ENCODE results near the gene ALKBH4. TPM values are rescaled to one million over a fixed set of nuclear protein-coding genes. Genes with fewer than 3 reads are reported as not detected.
A peak's percentile ranks its signal among the peaks of the same experiment; 100 is the strongest.

The ALKBH4 gene
- polyA plus RNA-seq, 1 donor (not counting 4 experiments of a cell fraction or from before 2014, with no cell fraction given), result 3.1 TPM

DNA sequence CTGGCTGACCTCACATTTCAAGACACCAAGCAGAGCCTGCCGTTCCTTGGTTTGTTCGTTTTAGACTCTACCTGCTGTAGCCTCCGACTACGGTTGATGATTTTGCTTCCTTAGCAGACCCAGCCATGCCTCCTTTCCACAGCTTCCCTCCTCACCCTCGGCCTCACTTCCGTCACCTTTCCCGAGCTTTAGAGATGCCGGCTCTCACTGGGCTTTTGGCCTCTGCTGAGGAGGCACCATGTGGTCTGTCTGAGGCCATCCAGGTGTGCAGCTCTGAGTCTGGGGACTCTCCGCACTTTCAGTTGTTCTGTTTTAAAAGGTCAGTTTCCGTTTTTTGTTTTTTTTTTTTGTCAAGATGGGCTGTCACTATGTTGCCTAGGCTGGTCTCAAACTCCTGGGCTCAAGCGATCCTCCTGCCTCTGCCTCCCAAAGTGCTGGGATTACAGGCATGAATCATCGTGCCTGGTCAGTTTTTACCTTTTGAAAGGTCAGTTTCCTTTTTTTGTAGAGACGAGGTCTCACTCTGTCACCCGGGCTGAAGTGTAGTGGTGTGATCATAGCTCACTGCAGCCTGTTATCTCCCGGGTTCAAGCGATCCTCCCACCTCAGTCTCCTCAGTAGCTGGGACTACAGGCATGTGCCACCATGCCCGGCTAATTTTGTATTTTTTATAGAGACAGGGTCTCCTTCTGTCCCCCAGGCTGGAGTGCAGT is 19.5 kb downstream of the ALKBH4 start:
- Histone ChIP-seq H3K9me1 (ENCODE audit: control insufficient read depth, extremely low read depth, insufficient read depth, low read length) (no peaks in the 10 kb centered on the region), H4K20me1 (ENCODE audit: control insufficient read depth, extremely low read depth, insufficient read depth, low read length) (no peaks in the 10 kb centered on the region), H3K4me3 (ENCODE audit: control insufficient read depth in 2 of 3, extremely low read depth in 1 of 3, insufficient read depth in 2 of 3, low read depth in 1 of 3, low read length in 3 of 3) (no peak overlapping the region), H3K4me2 (ENCODE audit: control insufficient read depth, extremely low read depth, insufficient read depth, low read depth, low read length) (no peak overlapping the region), H3K36me3 (ENCODE audit: control insufficient read depth in 2 of 2, extremely low read depth in 1 of 2, insufficient read depth in 2 of 2, low read length in 2 of 2) (no peaks in the 10 kb centered on the region), H3K9me3 (ENCODE audit: control insufficient read depth, low read depth, low read length) (no peaks in the 10 kb centered on the region), H3K9ac (ENCODE audit: control insufficient read depth, extremely low read depth, insufficient read depth, low read length) (no peak overlapping the region), H3K27me3 (ENCODE audit: control insufficient read depth, extremely low read depth, insufficient read depth, low read length) (no peaks in the 10 kb centered on the region), H3K79me2 (ENCODE audit: control insufficient read depth, insufficient read depth, low read length) (no peaks in the 10 kb centered on the region), H3K4me1 (ENCODE audit: control insufficient read depth, extremely low read depth, insufficient read depth, low read length) (peaks cover 4% of the 10 kb centered on the region), H2AFZ (ENCODE audit: control insufficient read depth, low read length) (no peak overlapping the region), H3K27ac (ENCODE audit: control insufficient read depth, insufficient read depth, low read length) (no peak overlapping the region)
- FAIRE-seq, result no peak
- dilution Hi-C loops (cut with MboI; ENCODE audit: extremely low pct_ligation_motif_present, low sequenced_read_pairs), result no loop called here
- no peak for DNase-seq (ENCODE audit: low read depth, low spot score)
- TF ChIP-seq EZH2 (IDR thresholded peaks at IDR 0.05; ENCODE audit: low read length), result no peak
- TF ChIP-seq, protein P1, sequence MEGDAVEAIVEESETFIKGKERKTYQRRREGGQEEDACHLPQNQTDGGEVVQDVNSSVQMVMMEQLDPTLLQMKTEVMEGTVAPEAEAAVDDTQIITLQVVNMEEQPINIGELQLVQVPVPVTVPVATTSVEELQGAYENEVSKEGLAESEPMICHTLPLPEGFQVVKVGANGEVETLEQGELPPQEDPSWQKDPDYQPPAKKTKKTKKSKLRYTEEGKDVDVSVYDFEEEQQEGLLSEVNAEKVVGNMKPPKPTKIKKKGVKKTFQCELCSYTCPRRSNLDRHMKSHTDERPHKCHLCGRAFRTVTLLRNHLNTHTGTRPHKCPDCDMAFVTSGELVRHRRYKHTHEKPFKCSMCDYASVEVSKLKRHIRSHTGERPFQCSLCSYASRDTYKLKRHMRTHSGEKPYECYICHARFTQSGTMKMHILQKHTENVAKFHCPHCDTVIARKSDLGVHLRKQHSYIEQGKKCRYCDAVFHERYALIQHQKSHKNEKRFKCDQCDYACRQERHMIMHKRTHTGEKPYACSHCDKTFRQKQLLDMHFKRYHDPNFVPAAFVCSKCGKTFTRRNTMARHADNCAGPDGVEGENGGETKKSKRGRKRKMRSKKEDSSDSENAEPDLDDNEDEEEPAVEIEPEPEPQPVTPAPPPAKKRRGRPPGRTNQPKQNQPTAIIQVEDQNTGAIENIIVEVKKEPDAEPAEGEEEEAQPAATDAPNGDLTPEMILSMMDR (optimal IDR thresholded peaks at IDR 0.05 in 1 of 3, IDR thresholded peaks at IDR 0.05 in 1 of 3, conservative IDR thresholded peaks at IDR 0.05 in 1 of 3; ENCODE audit: extremely low read depth in 1 of 3, insufficient read depth in 2 of 3, low read length in 3 of 3), result no peak

DNA sequence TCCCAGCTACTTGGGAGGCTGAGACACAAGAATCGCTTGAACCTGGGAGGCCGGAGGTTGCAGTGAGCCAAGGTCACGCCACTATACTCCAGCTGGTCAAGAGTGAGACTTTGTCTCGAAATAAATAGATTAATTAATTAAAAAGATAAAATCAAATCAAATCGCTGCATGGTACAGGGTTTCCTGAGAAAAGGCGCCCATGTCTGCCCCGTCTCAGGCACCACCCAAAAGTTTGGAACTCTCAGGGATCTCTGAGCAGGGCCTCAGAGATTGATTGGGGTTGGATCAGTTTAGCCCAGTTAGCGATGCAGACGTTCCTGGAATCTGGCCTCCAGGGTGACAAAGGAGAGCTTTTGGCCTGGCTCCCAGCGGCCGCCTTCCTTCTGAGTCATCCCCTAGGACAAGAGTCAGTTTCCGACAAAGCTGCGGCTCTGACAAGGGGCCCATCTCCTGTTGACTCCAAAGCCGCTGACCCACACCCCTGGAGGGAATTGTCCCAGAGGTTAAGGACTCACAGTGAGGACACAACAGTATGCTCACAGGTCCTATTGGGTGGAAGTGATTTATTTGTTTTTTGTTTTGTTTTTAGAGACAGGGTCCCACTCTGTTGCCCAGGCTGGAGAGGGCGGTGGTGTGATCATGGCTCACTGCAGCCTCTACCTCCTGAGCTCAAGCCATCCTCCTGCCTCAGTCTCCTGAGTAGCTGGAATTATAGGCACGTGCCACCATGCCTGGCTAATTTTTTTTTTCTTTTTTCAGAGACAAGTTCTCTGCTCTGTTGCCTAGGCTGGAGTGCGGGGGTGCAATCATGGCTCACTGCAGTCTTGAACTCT is 24.5 kb downstream of the ALKBH4 start:
- no peak overlapping the region for H3K4me2 ChIP-seq (ENCODE audit: control insufficient read depth, extremely low read depth, insufficient read depth, low read depth, low read length)

More for the DNA sequence above, 24.5 kb downstream of the ALKBH4 start:
- Histone ChIP-seq H3K27ac (ENCODE audit: control insufficient read depth, insufficient read depth, low read length) (no peak overlapping the region), H3K27me3 (ENCODE audit: control insufficient read depth, extremely low read depth, insufficient read depth, low read length) (no peaks in the 10 kb centered on the region), H3K4me3 (ENCODE audit: control insufficient read depth in 2 of 3, extremely low read depth in 1 of 3, insufficient read depth in 2 of 3, low read depth in 1 of 3, low read length in 3 of 3) (no peak overlapping the region), H3K79me2 (ENCODE audit: control insufficient read depth, insufficient read depth, low read length) (no peaks in the 10 kb centered on the region), H3K9me3 (ENCODE audit: control insufficient read depth, low read depth, low read length) (no peaks in the 10 kb centered on the region), H2AFZ (ENCODE audit: control insufficient read depth, low read length) (no peak overlapping the region), H3K36me3 (ENCODE audit: control insufficient read depth in 2 of 2, extremely low read depth in 1 of 2, insufficient read depth in 2 of 2, low read length in 2 of 2) (no peaks in the 10 kb centered on the region), H3K4me1 (ENCODE audit: control insufficient read depth, extremely low read depth, insufficient read depth, low read length) (peaks cover 9% of the 10 kb centered on the region), H4K20me1 (ENCODE audit: control insufficient read depth, extremely low read depth, insufficient read depth, low read length) (no peaks in the 10 kb centered on the region), H3K9ac (ENCODE audit: control insufficient read depth, extremely low read depth, insufficient read depth, low read length) (no peak overlapping the region), H3K9me1 (ENCODE audit: control insufficient read depth, extremely low read depth, insufficient read depth, low read length) (no peaks in the 10 kb centered on the region)
- dilution Hi-C loops (cut with MboI; ENCODE audit: extremely low pct_ligation_motif_present, low sequenced_read_pairs), result no loop called here
- peak; percentile 44 for FAIRE-seq
- no peak for DNase-seq (ENCODE audit: low read depth, low spot score)
- TF ChIP-seq, protein P1 (optimal IDR thresholded peaks at IDR 0.05 in 1 of 3, IDR thresholded peaks at IDR 0.05 in 1 of 3, conservative IDR thresholded peaks at IDR 0.05 in 1 of 3; ENCODE audit: extremely low read depth in 1 of 3, insufficient read depth in 2 of 3, low read length in 3 of 3), result no peak
- no peak for TF ChIP-seq EZH2 (IDR thresholded peaks at IDR 0.05; ENCODE audit: low read length)
